IMR-90 (cell line): ENCODE measurements around the gene SNRNP70. TPM values are rescaled to one million over a fixed set of nuclear protein-coding genes. Genes with fewer than 3 reads are reported as not detected.

Source experiments
- ATAC-seq: fragments of 200-7000 bp; cut with Tn5 transposase; 2 replicates; pipeline ENCODE4 v1.9.1; 2020; ENCODE audit warnings: low read depth, mild to moderate bottlenecking, moderate library complexity
- BruUV-seq: library from RNA; stranded (reverse); fragments of 400-500 nt; replicated peaks from 2 replicates; lab custom pipeline; 2021; lab: Mats Ljungman, UMichigan
- CTCF ChIA-PET: fragments of 300-600 bp; formaldehyde crosslinking; extraction: SDS; loops from one replicate; lab custom pipeline; 2021; ENCODE audit warnings: antibody characterized with exemption; lab: Yijun Ruan, JAX
- POLR2A ChIA-PET: fragments of 300-600 bp; sonication (Branson Sonifier 250); formaldehyde crosslinking; loops from one replicate; lab custom pipeline; 2022; ENCODE audit warnings: antibody characterized with exemption; ENCODE audit not compliant: unreplicated experiment; lab: Charles Lee
- DNase-seq: peaks from one replicate; pipeline ENCODE4 v3.0.0; 2013
- H2AFZ ChIP-seq: replicated peaks from 2 replicates; pipeline ENCODE3; 2013; ENCODE audit warnings: low read length, mild to moderate bottlenecking; ENCODE audit not compliant: poor library complexity
- H2AK5ac ChIP-seq: 2 replicates; pipeline ENCODE4 v1.6.1; 2013; ENCODE audit warnings: low read depth, low read length, inconsistent platforms
- H2AK9ac ChIP-seq: replicated peaks from 2 replicates; pipeline ENCODE3; 2013; ENCODE audit warnings: mild to moderate bottlenecking, low read depth, low read length, moderate library complexity; ENCODE audit not compliant: poor library complexity
- H2BK120ac ChIP-seq: 2 replicates; pipeline ENCODE4 v1.6.1; 2013; ENCODE audit warnings: low read depth, low read length, inconsistent platforms
- H2BK15ac ChIP-seq: 3 replicates; pipeline ENCODE4 v1.6.1; 2013; ENCODE audit warnings: low read depth, low read length, inconsistent platforms
- H2BK20ac ChIP-seq: 2 replicates; pipeline ENCODE4 v1.6.1; 2013; ENCODE audit warnings: low read depth, mild to moderate bottlenecking, inconsistent platforms, low read length, moderate library complexity
- H2BK5ac ChIP-seq: 2 replicates; pipeline ENCODE4 v1.6.1; 2013; ENCODE audit warnings: mild to moderate bottlenecking, low read depth, low read length, inconsistent platforms; ENCODE audit not compliant: poor library complexity, severe bottlenecking
- H3K14ac ChIP-seq: replicated peaks from 2 replicates; pipeline ENCODE4 v1.6.1; 2013; ENCODE audit warnings: low read depth, low read length, inconsistent platforms
- H3K18ac ChIP-seq: 2 replicates; pipeline ENCODE4 v1.6.1; 2013; ENCODE audit warnings: low read depth, low read length, control low read depth
- H3K23ac ChIP-seq: 2 replicates; pipeline ENCODE4 v1.6.1; 2013; ENCODE audit warnings: low read depth, low read length, inconsistent platforms
- H3K27ac ChIP-seq: 2 replicates; pipeline ENCODE4 v1.5.1; 2013; ENCODE audit warnings: mild to moderate bottlenecking, control low read depth, low read length; ENCODE audit not compliant: insufficient read depth
- H3K27me3 ChIP-seq: 2 replicates; pipeline ENCODE4 v1.6.1; 2013; ENCODE audit warnings: low read length; ENCODE audit not compliant: control insufficient read depth, insufficient read depth
- H3K36me3 ChIP-seq: 2 replicates; pipeline ENCODE4 v1.6.1; 2013; ENCODE audit warnings: low read length, mixed read lengths; ENCODE audit not compliant: control insufficient read depth, insufficient read depth
- H3K4ac ChIP-seq: 2 replicates; pipeline ENCODE4 v1.6.1; 2013; ENCODE audit warnings: low read depth, low read length, inconsistent platforms
- H3K4me1 ChIP-seq: 2 replicates; pipeline ENCODE4 v1.6.1; 2013; ENCODE audit warnings: low read length, mixed read lengths; ENCODE audit not compliant: control insufficient read depth, insufficient read depth
- H3K4me2 ChIP-seq: 2 replicates; pipeline ENCODE4 v1.6.1; 2013; ENCODE audit warnings: low read depth, mild to moderate bottlenecking, control low read depth, low read length, moderate library complexity
- H3K4me3 ChIP-seq: 2 replicates; pipeline ENCODE4 v1.5.1; 2013; ENCODE audit warnings: low read depth, mild to moderate bottlenecking, control low read depth, low read length, moderate library complexity; ENCODE audit not compliant: insufficient read depth
- H3K56ac ChIP-seq: 2 replicates; pipeline ENCODE4 v1.6.1; 2013; ENCODE audit warnings: low read length, inconsistent platforms; ENCODE audit not compliant: insufficient read depth; ENCODE audit errors: extremely low read depth
- H3K79me1 ChIP-seq, 2 experiments: 2 replicates each; pipeline ENCODE4 v1.6.1; 2013; ENCODE audit warnings: low read length in 2 of 2, inconsistent platforms in 1 of 2, low read depth in 1 of 2
- H3K9ac ChIP-seq: 2 replicates; pipeline ENCODE4 v1.6.1; 2013; ENCODE audit warnings: low read depth, low read length, control low read depth
- H3K9me1 ChIP-seq: 2 replicates; pipeline ENCODE4 v1.6.1; 2013; ENCODE audit warnings: low read length, inconsistent platforms; ENCODE audit not compliant: insufficient read depth
- H3K9me3 ChIP-seq: 2 replicates; pipeline ENCODE4 v1.6.1; 2013; ENCODE audit warnings: low read length; ENCODE audit not compliant: control insufficient read depth, insufficient read depth
- H4K20me1 ChIP-seq: 2 replicates; pipeline ENCODE4 v1.6.1; 2013; ENCODE audit warnings: low read length, inconsistent platforms; ENCODE audit not compliant: insufficient read depth
- H4K5ac ChIP-seq: 2 replicates; pipeline ENCODE4 v1.6.1; 2013; ENCODE audit warnings: mild to moderate bottlenecking, low read depth, low read length, control low read depth
- H4K8ac ChIP-seq, 2 experiments: 2 replicates each; pipeline ENCODE4 v1.6.1; 2013; ENCODE audit warnings: low read depth in 2 of 2, low read length in 2 of 2, control low read depth in 1 of 2, inconsistent platforms in 1 of 2
- H4K91ac ChIP-seq: 2 replicates; pipeline ENCODE4 v1.6.1; 2013; ENCODE audit warnings: low read depth, low read length, inconsistent platforms; ENCODE audit not compliant: insufficient read depth
- BHLHE40 ChIP-seq: fragments of 150-350 bp; IDR thresholded peaks from 2 replicates; pipeline ENCODE4 v1.6.1; 2016; ENCODE audit warnings: mild to moderate bottlenecking, low read depth, low read length
- CEBPB ChIP-seq: IDR thresholded peaks from 2 replicates; pipeline ENCODE4 v1.6.1; 2012; ENCODE audit warnings: low read depth, low read length, improper control_type of control experiment
- CHD1 ChIP-seq: IDR thresholded peaks from 2 replicates; pipeline ENCODE4 v1.6.1; 2012; ENCODE audit warnings: low read depth, low read length, improper control_type of control experiment
- CTCF ChIP-seq: conservative IDR thresholded peaks from 2 replicates; pipeline ENCODE4 v1.5.1; 2012; ENCODE audit warnings: mild to moderate bottlenecking, low read depth, low read length, improper control_type of control experiment
- FOS ChIP-seq: fragments of 150-350 bp; IDR thresholded peaks from 2 replicates; pipeline ENCODE4 v1.6.1; 2016; ENCODE audit warnings: low read depth, low read length
- MAFK ChIP-seq: IDR thresholded peaks from 2 replicates; pipeline ENCODE4 v1.6.1; 2012; ENCODE audit warnings: low read depth, low read length, improper control_type of control experiment
- MAZ ChIP-seq: IDR thresholded peaks from 2 replicates; pipeline ENCODE4 v1.6.1; 2012; ENCODE audit warnings: low read depth, mild to moderate bottlenecking, low read length, improper control_type of control experiment, moderate library complexity, borderline replicate concordance
- MXI1 ChIP-seq: IDR thresholded peaks from 2 replicates; pipeline ENCODE4 v1.6.1; 2012; ENCODE audit warnings: low read depth, mild to moderate bottlenecking, low read length, moderate library complexity, borderline replicate concordance
- NFE2L2 ChIP-seq: fragments of 150-350 bp; IDR thresholded peaks from 2 replicates; pipeline ENCODE4 v1.6.1; 2016; ENCODE audit warnings: low read depth, mild to moderate bottlenecking, low read length
- POLR2A ChIP-seq: IDR thresholded peaks from 2 replicates; pipeline ENCODE4 v1.6.1; 2012; ENCODE audit warnings: mild to moderate bottlenecking, low read depth, low read length
- RAD21 ChIP-seq: IDR thresholded peaks from 2 replicates; pipeline ENCODE4 v1.6.1; 2012; ENCODE audit warnings: low read length, improper control_type of control experiment
- RCOR1 ChIP-seq: IDR thresholded peaks from 2 replicates; pipeline ENCODE4 v1.6.1; 2012; ENCODE audit warnings: mild to moderate bottlenecking, low read length, improper control_type of control experiment; ENCODE audit not compliant: insufficient replicate concordance
- SMC3 ChIP-seq: fragments of 150-350 bp; IDR thresholded peaks from 2 replicates; pipeline ENCODE4 v1.6.1; 2016; ENCODE audit warnings: low read depth, mild to moderate bottlenecking, antibody characterized with exemption, low read length, moderate library complexity
- USF2 ChIP-seq: fragments of 150-350 bp; IDR thresholded peaks from 2 replicates; pipeline ENCODE4 v1.6.1; 2017; ENCODE audit warnings: mild to moderate bottlenecking, antibody characterized with exemption, low read length, low read depth
- WGBS, 2 experiments: methylation state at CpG; one replicate each; pipeline versions ENCODE4 v1.1.5 to v1.1.7; 2013; ENCODE audit warnings: missing lambda C conversion rate in 2 of 2; ENCODE audit not compliant: insufficient read length in 1 of 2; ENCODE audit errors: extremely low coverage in 2 of 2; 5-methylcytosine and 5-hydroxymethylcytosine counted together
- dilution Hi-C: fragments of 300-500 bp; cut with HindIII; formaldehyde crosslinking; loops from one replicate; pipeline ENCODE4 v1.14.3; 2018; ENCODE audit warnings: low sequenced_read_pairs; ENCODE audit not compliant: unreplicated experiment
- in situ Hi-C: fragments of 300-500 bp; cut with MboI; formaldehyde crosslinking; loops from 3 replicates; pipeline ENCODE4 v1.14.3; 2019; ENCODE audit warnings: low sequenced_read_pairs, inconsistent platforms, mixed read lengths
- intact Hi-C: fragments of 100-400 bp; cut with micrococcal nuclease; formaldehyde crosslinking; loops from 2 replicates; pipeline ENCODE4 v1.10.0; 2022
- polyA plus RNA-seq, 3 experiments: library from polyadenylated mRNA; depleted of rRNA; stranded (reverse); fragments of >200 nt; gene quantifications; 2 replicates each; pipeline ENCODE4 v1.2.3, GENCODE V29; 2012; ENCODE audit warnings: low replicate concordance in 1 of 3
- total RNA-seq: library from RNA; depleted of rRNA; stranded (reverse); fragments of >200 nt; gene quantifications from 2 replicates; pipeline ENCODE4 v1.2.3, GENCODE V29; 2012
- TF ChIP-seq, protein P1 (sequence below): fragments of 150-350 bp; IDR thresholded peaks from 2 replicates; pipeline ENCODE4 v1.6.1; 2016; ENCODE audit warnings: low read depth, mild to moderate bottlenecking, low read length, moderate library complexity, borderline replicate concordance

Gene SNRNP70
- total and polyA plus RNA-seq, 2 of the 4 experiments (the other 2 are of a cell fraction) = 72.8 to 200 TPM

DNA sequence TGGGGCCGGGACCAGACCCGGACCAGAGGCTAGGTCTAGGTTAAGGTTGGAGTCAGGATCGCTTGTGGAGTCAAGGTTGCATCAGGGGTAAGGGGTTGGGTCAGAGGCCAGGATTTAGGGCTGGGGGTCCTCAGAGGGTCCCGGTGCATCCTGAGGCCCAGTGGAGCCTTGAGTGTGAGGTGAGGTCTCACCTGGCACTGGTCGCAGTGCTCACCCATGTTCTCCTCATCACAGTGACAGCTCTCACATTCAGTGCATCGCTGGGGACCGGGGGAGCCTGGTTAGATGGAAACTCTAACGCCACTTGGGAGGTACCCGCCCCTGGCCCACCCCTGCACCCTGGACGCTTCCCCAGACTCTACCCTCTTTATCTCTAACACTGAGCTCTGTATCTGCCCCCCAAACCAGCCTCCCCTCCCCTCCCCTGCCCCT is 66.9 kb downstream of the SNRNP70 start:
- TF ChIP-seq CTCF = no peak
- TF ChIP-seq BHLHE40 = no peak
- TF ChIP-seq RAD21 = no peak
- no peak for TF ChIP-seq SMC3
- no peak for TF ChIP-seq CHD1
- no peak for TF ChIP-seq CEBPB
- no peak for TF ChIP-seq MAZ
- no peak for TF ChIP-seq MXI1
- TF ChIP-seq, protein P1, sequence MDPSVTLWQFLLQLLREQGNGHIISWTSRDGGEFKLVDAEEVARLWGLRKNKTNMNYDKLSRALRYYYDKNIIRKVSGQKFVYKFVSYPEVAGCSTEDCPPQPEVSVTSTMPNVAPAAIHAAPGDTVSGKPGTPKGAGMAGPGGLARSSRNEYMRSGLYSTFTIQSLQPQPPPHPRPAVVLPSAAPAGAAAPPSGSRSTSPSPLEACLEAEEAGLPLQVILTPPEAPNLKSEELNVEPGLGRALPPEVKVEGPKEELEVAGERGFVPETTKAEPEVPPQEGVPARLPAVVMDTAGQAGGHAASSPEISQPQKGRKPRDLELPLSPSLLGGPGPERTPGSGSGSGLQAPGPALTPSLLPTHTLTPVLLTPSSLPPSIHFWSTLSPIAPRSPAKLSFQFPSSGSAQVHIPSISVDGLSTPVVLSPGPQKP = no peak
- no peak for TF ChIP-seq MAFK
- TF ChIP-seq RCOR1 = no peak
- no peak for TF ChIP-seq FOS
- no peak for TF ChIP-seq NFE2L2
- no peak for TF ChIP-seq POLR2A
- TF ChIP-seq USF2 = no peak
- Histone ChIP-seq H2AK5ac (no peak overlapping the region), H3K4ac (no peak overlapping the region), H2BK5ac (no peak overlapping the region), H2BK20ac (no peak overlapping the region), H3K9me1 (no peaks in the 10 kb centered on the region), H4K5ac (no peak overlapping the region), H3K4me2 (no peak overlapping the region), H2BK15ac (no peak overlapping the region), H2AFZ (no peak overlapping the region), H3K18ac (no peak overlapping the region), H3K79me1 (0 out of 4 replicates have a peak, but pooled peaks cover 0 to 7% of the 10 kb centered on the region in 2 experiments), H3K36me3 (no peaks in the 10 kb centered on the region), H3K23ac (no peak overlapping the region), H3K27me3 (peaks cover 8% of the 10 kb centered on the region; the same call in 1 of the 2 replicates), H4K20me1 (no peaks in the 10 kb centered on the region), H3K9me3 (no peaks in the 10 kb centered on the region), H3K4me1 (peaks cover 4% of the 10 kb centered on the region; the same call in 1 of the 2 replicates), H3K27ac (no peak overlapping the region), H3K4me3 (no peak overlapping the region), H3K14ac (no peak overlapping the region), H3K9ac (no peak overlapping the region), H2AK9ac (no peak overlapping the region), H3K56ac (no peak overlapping the region), H4K91ac (no peak overlapping the region), H2BK120ac (no peak overlapping the region), H4K8ac (no peak overlapping the region)
- intact Hi-C loops = no loop called here
- dilution Hi-C loops = no loop called here
- in situ Hi-C loops = no loop called here
- no peak for ATAC-seq
- BruUV-seq = no TSS peak
- no peak for DNase-seq
- POLR2A ChIA-PET = no interaction called here
- CTCF ChIA-PET = no interaction called here
- WGBS, 2 experiments = 0% methylated on average over 1 of the region's 10 CpGs; no CpG with 5 or more reads in 1 of the 2 experiments
